Stimulated activated CD8-positive, alpha-beta memory T cell treated with anti-CD3 and anti-CD28 coated beads, Interleukin-7, amount 100 ng/mL, for 4 hours (primary cell): ENCODE data around the gene BTF3L4.
A peak's percentile ranks its signal among the peaks of the same experiment; 100 is the strongest.
"Not testable (repeated sequence)": the region's sequence is repeated elsewhere in the genome, so short reads cannot be mapped to it uniquely, and the experiment has no call there.

Experiments
- DNase-seq, 2 donors: peaks; one replicate each; pipeline ENCODE4 v3.0.0-alpha.2; 2020; ENCODE audit warnings: low read depth in 2 of 2

BTF3L4 gene

GRCh38 chr1:52056163-52056936, at the start of gene BTF3L4:
TSS of gene BTF3L4 (plus strand) at chr1:52056295. CDS start at chr1:52059848, 3,553 bp downstream.
- peak; percentile 86 to 90 for DNase-seq

GRCh38 chr1:52007215-52008002, 48.7 kb upstream of the BTF3L4 start:
- DNase-seq = no peak

- no peak for DNase-seq
These were observed 47.9 kb upstream of the BTF3L4 start for GRCh38 chr1:52008071-52008809.

GRCh38 chr1:52022133-52022532, 34.0 kb upstream of the BTF3L4 start:
- no peak for DNase-seq

- no peak for DNase-seq
These were observed 29.8 kb upstream of the BTF3L4 start for GRCh38 chr1:52026278-52026677.

- DNase-seq = no peak
These were observed 27.8 kb upstream of the BTF3L4 start for GRCh38 chr1:52028328-52028727.

GRCh38 chr1:52028839-52029238, 27.3 kb upstream of the BTF3L4 start:
- not testable (repeated sequence) for DNase-seq

- no peak for DNase-seq
These were observed 23.8 kb upstream of the BTF3L4 start for GRCh38 chr1:52032124-52032784.

- DNase-seq = no peak
These were observed 23.3 kb upstream of the BTF3L4 start for GRCh38 chr1:52032785-52033131.

GRCh38 chr1:52033190-52034049, 22.7 kb upstream of the BTF3L4 start, which contains the start of gene KTI12:
TSS of gene KTI12 (minus strand) at chr1:52033810. CDS start at chr1:52033761, 49 bp downstream.
- DNase-seq = peak; percentile 80 to 81

- no peak for DNase-seq
These were observed 22.1 kb upstream of the BTF3L4 start for GRCh38 chr1:52034050-52034384.

GRCh38 chr1:52037402-52037814, 18.7 kb upstream of the BTF3L4 start:
- DNase-seq = no peak

GRCh38 chr1:52037909-52038308, 18.2 kb upstream of the BTF3L4 start:
- no peak for DNase-seq

GRCh38 chr1:52041551-52042185, 14.4 kb upstream of the BTF3L4 start:
- DNase-seq = no peak

- no peak for DNase-seq
These were observed 10.9 kb upstream of the BTF3L4 start for GRCh38 chr1:52045236-52045635.

- not testable (repeated sequence) for DNase-seq
These were observed 10.4 kb upstream of the BTF3L4 start for GRCh38 chr1:52045666-52046195.

- DNase-seq = not testable (repeated sequence)
These were observed 6.8 kb upstream of the BTF3L4 start for GRCh38 chr1:52049337-52049736.

GRCh38 chr1:52053862-52054261, 2.2 kb upstream of the BTF3L4 start:
- DNase-seq = no peak

- no peak for DNase-seq
These were observed 1.5 kb upstream of the BTF3L4 start for GRCh38 chr1:52054496-52055065.
